ENCODE results near the gene AQP6. TPM values are rescaled to one million over a fixed set of nuclear protein-coding genes. Genes with fewer than 3 reads are reported as not detected.
A peak's percentile ranks its signal among the peaks of the same experiment; 100 is the strongest.
"Not testable (repeated sequence)": the region's sequence is repeated elsewhere in the genome, so short reads cannot be mapped to it uniquely, and the experiment has no call there.

The AQP6 gene
- total RNA-seq, 1 experiment from 2014 or later = not detected

GRCh38 chr12:49969651-49970429 is 2.9 kb upstream of the AQP6 start:
- DNase-seq (ENCODE audit: low read depth) = no peak

GRCh38 chr12:49970658-49971057 is 2.1 kb upstream of the AQP6 start:
- DNase-seq (ENCODE audit: low read depth) = no peak

- DNase-seq (ENCODE audit: low read depth) = no peak
Measured at GRCh38 chr12:49971141-49971540, 1.6 kb upstream of the AQP6 start.

GRCh38 chr12:49972129-49972528 is 618 bp upstream of the AQP6 start:
- no peak for DNase-seq (ENCODE audit: low read depth)

GRCh38 chr12:49973361-49973830 is 649 bp downstream of the AQP6 start:
- DNase-seq (ENCODE audit: low read depth) = no peak

- peak; percentile 59 for DNase-seq (ENCODE audit: low read depth)
Measured at GRCh38 chr12:49974231-49974675, 1.5 kb downstream of the AQP6 start.

- DNase-seq (ENCODE audit: low read depth) = no peak
Measured at GRCh38 chr12:49974677-49975317, 2.0 kb downstream of the AQP6 start.

- DNase-seq (ENCODE audit: low read depth) = no peak
Measured at GRCh38 chr12:49975318-49975761, 2.6 kb downstream of the AQP6 start.

GRCh38 chr12:49976557-49976956 is 3.8 kb downstream of the AQP6 start:
- DNase-seq (ENCODE audit: low read depth) = no peak

GRCh38 chr12:49978125-49978524 is 5.4 kb downstream of the AQP6 start:
- no peak for DNase-seq (ENCODE audit: low read depth)

GRCh38 chr12:49979016-49979586 is 6.4 kb downstream of the AQP6 start:
- no peak for DNase-seq (ENCODE audit: low read depth)

- no peak for DNase-seq (ENCODE audit: low read depth)
Measured at GRCh38 chr12:49979791-49980190, 7.0 kb downstream of the AQP6 start.

GRCh38 chr12:49980501-49981349 is 8.0 kb downstream of the AQP6 start:
- DNase-seq (ENCODE audit: low read depth) = no peak

- DNase-seq (ENCODE audit: low read depth) = peak; percentile 38
Measured at GRCh38 chr12:49982246-49983087, 9.7 kb downstream of the AQP6 start.

GRCh38 chr12:49983892-49984291 is 11.1 kb downstream of the AQP6 start:
- DNase-seq (ENCODE audit: low read depth) = peak; percentile 89

- DNase-seq (ENCODE audit: low read depth) = no peak
Measured at GRCh38 chr12:49984476-49985359, 12.0 kb downstream of the AQP6 start.

GRCh38 chr12:49985981-49986380 is 13.2 kb downstream of the AQP6 start:
- no peak for DNase-seq (ENCODE audit: low read depth)

GRCh38 chr12:49986476-49986875 is 13.7 kb downstream of the AQP6 start:
- not testable (repeated sequence) for DNase-seq (ENCODE audit: low read depth)

GRCh38 chr12:49987625-49988303 is 15.0 kb downstream of the AQP6 start:
- DNase-seq (ENCODE audit: low read depth) = peak; percentile 26

Measured in LHCN-M2 (cell line).